LNCAP (cell line): ENCODE results near the gene RNF215.

Experiments
- CTCF ChIP-seq: fragments of 450-650 bp; IDR thresholded peaks from 2 replicates; pipeline ENCODE4 v1.5.1; 2017; ENCODE audit warnings: mild to moderate bottlenecking

The RNF215 gene

GRCh38 chr22:30424534-30425326, 37.5 kb upstream of the RNF215 start:
- TF ChIP-seq CTCF: no peak

- no peak for TF ChIP-seq CTCF
These were observed 36.8 kb upstream of the RNF215 start for GRCh38 chr22:30423959-30424533.

- TF ChIP-seq CTCF: no peak
These were observed 36.2 kb upstream of the RNF215 start for GRCh38 chr22:30423301-30423958.

- TF ChIP-seq CTCF: no peak
These were observed 35.5 kb upstream of the RNF215 start for GRCh38 chr22:30422481-30423300.

- TF ChIP-seq CTCF: no peak
These were observed 34.7 kb upstream of the RNF215 start for GRCh38 chr22:30421695-30422480.

GRCh38 chr22:30420347-30421125, 33.3 kb upstream of the RNF215 start:
- no peak for TF ChIP-seq CTCF
